Measurements from ENCODE around the gene HMCN2.

HMCN2 gene

DNA sequence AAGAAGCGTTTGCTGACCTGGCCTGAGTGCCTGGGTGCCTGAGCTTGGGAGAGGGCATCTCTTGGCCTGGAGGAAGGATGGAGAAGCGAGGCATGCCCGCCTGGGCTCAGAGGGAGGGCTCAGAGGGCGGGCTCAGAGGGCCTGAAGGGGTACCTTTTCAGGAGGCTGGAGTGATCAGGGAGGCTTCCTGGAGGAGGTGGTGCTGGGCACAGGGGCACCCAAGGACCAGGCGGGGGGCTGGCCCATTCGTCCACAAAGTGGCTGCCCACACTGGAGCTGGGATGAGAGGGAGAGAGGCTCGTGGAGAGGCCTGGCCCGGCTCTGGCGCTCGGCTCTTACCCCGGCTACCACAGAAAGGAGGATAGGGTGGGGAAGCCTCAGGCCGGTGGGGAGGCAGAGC, 212.0 kb downstream of the HMCN2 start:
- no peak for DNase-seq

DNA sequence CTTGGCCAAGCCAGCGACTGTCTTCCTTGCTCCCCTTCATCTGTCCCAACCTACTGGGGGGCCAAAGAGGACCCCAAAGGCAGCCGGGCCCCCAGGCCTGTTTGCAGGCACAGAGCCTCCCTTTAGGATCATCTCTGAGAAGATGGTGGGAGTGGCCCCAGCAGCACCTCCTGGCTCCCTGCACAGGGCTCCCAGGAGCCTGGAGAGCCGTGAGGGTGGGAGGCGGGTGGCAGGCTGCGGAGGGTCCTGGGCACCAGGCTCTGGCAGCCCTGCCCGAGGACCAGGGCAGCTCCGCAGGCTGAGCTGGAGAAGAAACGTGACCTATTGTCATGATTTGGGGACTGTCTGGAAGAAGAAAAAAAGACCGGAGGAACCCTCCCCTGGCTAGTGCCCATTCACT, 212.6 kb downstream of the HMCN2 start:
- no peak for DNase-seq

DNA sequence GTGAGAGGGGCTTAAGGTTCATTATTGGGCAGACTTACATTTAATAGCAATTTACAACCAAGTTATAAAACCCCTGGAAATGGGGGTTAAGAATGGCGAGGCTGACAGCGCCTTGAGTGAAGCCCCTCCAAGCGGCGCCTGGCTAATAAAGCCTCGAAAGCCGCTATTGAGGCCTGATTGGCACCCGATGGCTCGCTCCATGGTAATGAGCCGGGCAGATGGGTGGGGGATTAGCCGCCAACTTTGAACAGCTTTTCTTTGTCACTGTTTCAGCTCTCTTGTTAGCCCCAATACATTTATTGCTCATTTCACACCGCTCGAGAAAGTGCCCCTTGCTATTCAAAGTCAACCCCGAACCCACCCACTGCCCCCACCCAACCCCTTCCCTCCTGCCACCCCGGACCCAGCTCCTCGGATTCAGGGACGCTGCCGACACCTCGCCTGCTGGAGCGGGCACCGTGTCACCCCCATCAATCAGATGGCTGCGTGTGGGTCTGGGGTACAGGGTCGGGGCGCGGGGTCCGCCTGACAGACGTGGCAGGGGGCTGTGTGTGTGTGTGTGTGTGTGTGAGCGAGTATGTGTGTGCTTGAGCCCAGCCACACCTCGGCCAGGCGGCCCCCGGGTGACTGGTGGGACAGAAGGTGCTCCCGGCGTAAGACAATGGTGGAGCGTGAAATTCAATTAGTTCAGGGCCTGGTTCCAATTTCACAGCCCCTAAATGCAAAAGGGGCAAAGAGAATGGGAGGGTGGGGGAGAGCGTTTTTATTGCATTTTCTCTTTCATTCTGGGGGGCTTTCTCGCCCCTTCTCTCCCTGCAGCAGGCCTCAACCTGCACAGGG, 213.4 kb downstream of the HMCN2 start:
- no peak for DNase-seq

DNA sequence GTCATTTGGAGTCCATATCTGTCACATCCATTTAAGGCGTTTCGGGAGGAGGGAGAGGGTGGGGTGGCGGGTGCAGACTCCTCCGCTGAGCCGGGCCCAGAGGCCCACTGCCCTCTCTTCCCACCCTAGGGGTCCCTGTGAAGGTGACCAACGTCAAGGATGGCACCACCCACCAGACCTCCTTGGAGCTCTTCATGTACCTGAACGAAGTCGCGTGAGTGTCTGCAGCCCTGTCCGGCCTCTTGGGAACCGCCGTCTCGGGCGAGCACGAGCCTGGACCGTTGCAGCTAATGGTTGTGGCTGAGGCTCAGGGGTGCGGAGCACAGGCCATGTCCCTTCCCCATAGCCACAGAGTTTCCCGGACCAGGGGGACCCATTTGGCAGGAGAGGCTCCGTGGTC, 214.0 kb downstream of the HMCN2 start:
- no peak for DNase-seq

DNA sequence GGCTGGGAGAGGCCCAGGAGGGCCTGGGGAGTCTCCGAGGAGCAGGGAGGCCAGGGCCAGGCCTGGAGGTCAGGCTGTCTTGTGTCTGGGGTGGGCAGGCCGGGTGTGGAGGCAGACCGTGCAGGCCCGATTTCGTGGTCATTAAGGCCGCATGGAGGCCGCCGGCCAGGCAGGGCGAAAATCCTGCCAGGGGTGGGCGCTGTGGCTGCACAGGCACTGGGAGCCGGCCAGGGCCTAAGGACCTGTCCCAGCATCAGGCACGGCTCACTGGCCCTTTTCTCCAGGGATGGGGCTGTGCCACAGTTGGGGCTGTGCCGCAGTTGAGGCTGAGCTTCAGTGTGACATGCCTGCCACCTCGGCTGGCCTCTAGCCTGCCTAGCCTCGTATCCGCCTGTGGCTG, 215.1 kb downstream of the HMCN2 start:
- DNase-seq: no peak

DNA sequence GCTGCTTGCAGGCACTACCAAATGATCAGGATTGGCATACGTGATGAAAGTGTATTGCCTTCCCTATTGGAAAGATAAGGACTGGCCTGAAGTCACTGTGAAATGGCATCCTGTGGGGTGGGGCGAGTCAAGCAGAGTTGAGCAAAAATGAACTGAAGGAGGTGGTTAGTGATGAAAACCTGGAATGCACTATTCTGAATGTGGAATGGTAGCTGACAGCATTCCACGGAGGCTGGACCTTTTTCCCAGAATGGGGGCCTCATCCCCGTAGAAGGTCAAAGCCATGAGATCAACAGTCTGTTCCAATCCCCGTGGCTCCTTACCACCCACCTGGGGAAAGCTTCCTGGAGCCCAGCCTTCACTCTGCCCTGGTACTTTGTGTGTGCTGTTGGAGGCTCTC, 216.9 kb downstream of the HMCN2 start:
- peak; percentile 44 for DNase-seq

DNA sequence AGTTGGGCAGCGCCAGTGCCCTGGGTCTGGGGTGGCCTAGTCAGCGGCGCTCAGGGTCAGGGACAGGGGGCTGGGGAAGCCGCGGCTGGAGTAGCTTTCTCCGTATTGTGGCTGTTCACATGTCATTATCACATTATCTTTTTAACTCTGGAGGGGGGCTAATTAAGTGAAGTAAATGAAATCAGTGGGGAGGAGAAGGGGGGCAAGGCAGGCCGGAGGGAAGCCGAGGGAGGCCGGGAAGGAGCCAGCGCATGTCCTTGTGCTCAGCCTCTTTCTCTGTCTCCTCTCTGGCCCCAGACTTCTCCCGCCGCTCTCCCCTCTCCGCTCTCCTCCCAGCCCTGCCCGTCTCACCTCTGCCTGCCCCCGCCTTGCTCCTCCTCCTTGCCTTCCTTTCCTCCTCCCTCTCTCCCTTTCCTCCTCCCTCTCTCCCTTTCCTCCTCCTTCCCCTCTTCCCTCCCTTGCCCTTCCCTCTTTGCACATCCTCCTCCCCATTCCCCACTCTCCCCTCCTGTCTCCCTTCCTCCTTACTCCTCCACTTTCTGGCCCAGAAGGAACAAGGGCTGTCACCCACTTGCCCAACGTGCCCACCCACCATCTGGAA, 217.9 kb downstream of the HMCN2 start:
- peak; percentile 63 for DNase-seq
